ENCODE results near the gene RGL1.

RGL1 gene

GRCh38 chr1:183977717-183978116, 172.8 kb downstream of the RGL1 start:
- no peak for TF ChIP-seq CTCF (IDR thresholded peaks at IDR 0.05; ENCODE audit: control insufficient read depth, insufficient read depth, low read depth, low read length, missing control alignments)
- H3K4me3 ChIP-seq (ENCODE audit: control insufficient read depth, low read depth, low read length) = no peak overlapping the region
- no peak for DNase-seq (ENCODE audit: low read depth)

All from AG09309 (cell line).